Body of pancreas (tissue), 4 donors: ENCODE measurements around the gene DBX2.

Experiments
- POLR2A ChIP-seq, 3 donors: fragments of 450-650 bp; IDR thresholded peaks; one replicate each; pipeline ENCODE4 v1.6.1; 2016; ENCODE audit warnings: antibody characterized with exemption in 3 of 3, mild to moderate bottlenecking in 2 of 3
- TF ChIP-seq, protein P1 (sequence below), 7 experiments: fragments of 450-650 bp in 4 of 7; fragments of 200-600 bp in 3 of 7; sonication (generic) in 3 of 7; IDR thresholded peaks; one replicate each; pipeline ENCODE4 v1.5.1; 2016 to 2019; ENCODE audit warnings: antibody characterized with exemption in 7 of 7

DNA sequence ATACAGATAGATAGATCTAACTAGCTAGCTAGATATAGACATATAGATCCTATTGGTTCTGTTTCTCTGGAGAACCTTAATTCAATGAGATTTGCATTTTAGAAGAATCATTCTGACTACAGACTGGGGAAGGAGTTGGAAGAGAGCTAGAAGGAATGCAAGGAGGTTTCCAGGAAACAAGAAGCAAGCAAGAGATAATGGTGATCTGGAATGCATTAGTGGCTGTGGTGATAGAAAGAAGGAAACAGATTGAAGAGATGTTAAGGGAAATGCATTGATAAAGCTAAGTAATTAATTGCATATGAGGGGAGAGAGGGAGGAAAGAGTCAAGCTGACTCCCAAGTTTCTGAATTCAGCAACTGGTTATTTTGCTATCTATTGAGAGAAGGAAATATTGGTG lies 42.7 kb downstream of the DBX2 start:
- TF ChIP-seq, protein P1, sequence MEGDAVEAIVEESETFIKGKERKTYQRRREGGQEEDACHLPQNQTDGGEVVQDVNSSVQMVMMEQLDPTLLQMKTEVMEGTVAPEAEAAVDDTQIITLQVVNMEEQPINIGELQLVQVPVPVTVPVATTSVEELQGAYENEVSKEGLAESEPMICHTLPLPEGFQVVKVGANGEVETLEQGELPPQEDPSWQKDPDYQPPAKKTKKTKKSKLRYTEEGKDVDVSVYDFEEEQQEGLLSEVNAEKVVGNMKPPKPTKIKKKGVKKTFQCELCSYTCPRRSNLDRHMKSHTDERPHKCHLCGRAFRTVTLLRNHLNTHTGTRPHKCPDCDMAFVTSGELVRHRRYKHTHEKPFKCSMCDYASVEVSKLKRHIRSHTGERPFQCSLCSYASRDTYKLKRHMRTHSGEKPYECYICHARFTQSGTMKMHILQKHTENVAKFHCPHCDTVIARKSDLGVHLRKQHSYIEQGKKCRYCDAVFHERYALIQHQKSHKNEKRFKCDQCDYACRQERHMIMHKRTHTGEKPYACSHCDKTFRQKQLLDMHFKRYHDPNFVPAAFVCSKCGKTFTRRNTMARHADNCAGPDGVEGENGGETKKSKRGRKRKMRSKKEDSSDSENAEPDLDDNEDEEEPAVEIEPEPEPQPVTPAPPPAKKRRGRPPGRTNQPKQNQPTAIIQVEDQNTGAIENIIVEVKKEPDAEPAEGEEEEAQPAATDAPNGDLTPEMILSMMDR (IDR thresholded peaks at IDR 0.05), result no peak
- TF ChIP-seq POLR2A (IDR thresholded peaks at IDR 0.05), result no peak
